B cell (primary cell): Measurements from ENCODE around the gene IMMP2L.

Source experiments
- EZH2 ChIP-seq: IDR thresholded peaks from 2 replicates; pipeline ENCODE4 v1.6.1; 2012; ENCODE audit warnings: borderline replicate concordance, low read depth, mild to moderate bottlenecking, moderate library complexity, low read length; ENCODE audit not compliant: insufficient read depth, poor library complexity, severe bottlenecking
- TF ChIP-seq, protein P1 (sequence below): fragments of 200-600 bp; IDR thresholded peaks from one replicate; pipeline ENCODE4 v1.8.0; 2022; ENCODE audit warnings: antibody characterized with exemption, mild to moderate bottlenecking

- TF ChIP-seq EZH2, result no peak
- TF ChIP-seq, protein P1, sequence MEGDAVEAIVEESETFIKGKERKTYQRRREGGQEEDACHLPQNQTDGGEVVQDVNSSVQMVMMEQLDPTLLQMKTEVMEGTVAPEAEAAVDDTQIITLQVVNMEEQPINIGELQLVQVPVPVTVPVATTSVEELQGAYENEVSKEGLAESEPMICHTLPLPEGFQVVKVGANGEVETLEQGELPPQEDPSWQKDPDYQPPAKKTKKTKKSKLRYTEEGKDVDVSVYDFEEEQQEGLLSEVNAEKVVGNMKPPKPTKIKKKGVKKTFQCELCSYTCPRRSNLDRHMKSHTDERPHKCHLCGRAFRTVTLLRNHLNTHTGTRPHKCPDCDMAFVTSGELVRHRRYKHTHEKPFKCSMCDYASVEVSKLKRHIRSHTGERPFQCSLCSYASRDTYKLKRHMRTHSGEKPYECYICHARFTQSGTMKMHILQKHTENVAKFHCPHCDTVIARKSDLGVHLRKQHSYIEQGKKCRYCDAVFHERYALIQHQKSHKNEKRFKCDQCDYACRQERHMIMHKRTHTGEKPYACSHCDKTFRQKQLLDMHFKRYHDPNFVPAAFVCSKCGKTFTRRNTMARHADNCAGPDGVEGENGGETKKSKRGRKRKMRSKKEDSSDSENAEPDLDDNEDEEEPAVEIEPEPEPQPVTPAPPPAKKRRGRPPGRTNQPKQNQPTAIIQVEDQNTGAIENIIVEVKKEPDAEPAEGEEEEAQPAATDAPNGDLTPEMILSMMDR, result no peak
Observed at GRCh38 chr7:111074071-111074747, 488.1 kb downstream of the IMMP2L start.
